Erythroblast (primary cell): Measurements from ENCODE around the gene CCNF.

Experiments
- GATA1 ChIP-seq: IDR thresholded peaks from 2 replicates; pipeline ENCODE4 v1.6.1; 2011; ENCODE audit warnings: low read depth, mild to moderate bottlenecking, control low read depth, low read length, moderate library complexity
- POLR2A ChIP-seq: IDR thresholded peaks from 2 replicates; pipeline ENCODE4 v1.6.1; 2011; ENCODE audit warnings: mild to moderate bottlenecking, low read length

DNA sequence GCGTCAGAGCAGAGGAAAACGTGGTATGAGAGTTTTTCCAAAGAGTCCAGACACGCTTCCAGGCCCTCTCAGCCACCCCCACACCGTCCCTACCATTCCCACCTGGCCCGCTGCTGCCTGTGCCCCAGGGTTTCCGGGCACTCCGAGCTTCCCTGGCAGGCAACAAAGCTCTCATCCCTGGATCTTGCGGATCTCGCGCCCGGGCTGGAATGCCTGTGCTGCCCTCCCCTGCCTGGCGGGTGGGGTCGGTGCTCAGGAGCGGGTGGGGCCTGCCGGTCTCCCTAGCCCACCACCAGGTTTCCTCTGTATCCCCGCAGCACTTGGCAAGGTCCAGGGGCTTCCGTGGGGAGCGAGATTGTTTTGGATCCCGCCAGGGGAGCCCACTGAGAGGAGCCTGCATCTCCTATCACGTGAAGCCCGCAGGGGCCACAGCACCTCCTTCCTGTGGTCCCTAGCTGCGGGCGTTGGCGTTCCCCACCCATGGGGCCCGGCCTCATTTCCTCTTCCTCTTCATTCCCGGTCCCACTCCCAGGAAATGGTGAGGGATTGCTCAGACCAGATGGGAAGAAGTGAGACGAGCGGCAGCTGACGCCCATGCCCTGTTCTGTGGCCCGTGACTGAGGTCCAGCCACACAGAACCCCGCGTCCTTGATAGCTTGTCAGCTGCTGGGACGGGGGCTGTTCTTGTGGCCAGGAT is 56.7 kb downstream of the CCNF start:
- TF ChIP-seq POLR2A (no peak), GATA1 (no peak)
